Common myeloid progenitor, CD34-positive (primary cell): Measurements from ENCODE around the gene AMIGO3.

Experiments
- CTCF ChIA-PET: fragments of 350-600 bp; sonication (Branson Sonifier 250); formaldehyde crosslinking; loops from one replicate; lab custom pipeline; 2021; ENCODE audit warnings: antibody characterized with exemption; lab: Charles Lee
- POLR2A ChIA-PET: fragments of 350-600 bp; sonication (Branson Sonifier 250); formaldehyde crosslinking; loops from one replicate; lab custom pipeline; 2021; ENCODE audit warnings: antibody characterized with exemption; lab: Charles Lee
- DNase-seq, 3 donors: peaks; one replicate each; pipeline versions ENCODE4 v3.0.0 to v3.0.0-alpha.2; 2013
- H3K27ac ChIP-seq, 2 experiments: 1 replicate in 1 of 2; 2 replicates in 1 of 2; pipeline ENCODE4 v1.7.0; 2013; ENCODE audit warnings: inconsistent platforms in 2 of 2, low read length in 2 of 2, mild to moderate bottlenecking in 2 of 2, low read depth in 1 of 2, moderate library complexity in 1 of 2; ENCODE audit not compliant: severe bottlenecking in 2 of 2, insufficient read depth in 1 of 2, poor library complexity in 1 of 2
- H3K27me3 ChIP-seq, 5 experiments: replicated peaks in 2 of 5; 1 replicate in 3 of 5; 2 replicates in 2 of 5; pipeline versions ENCODE4 v1.6.1 to v1.7.0; 2013; ENCODE audit warnings: low read length in 4 of 5, mild to moderate bottlenecking in 2 of 5, moderate library complexity in 2 of 5, inconsistent platforms in 1 of 5; ENCODE audit not compliant: insufficient read depth in 5 of 5, control insufficient read depth in 4 of 5
- H3K36me3 ChIP-seq, 4 experiments: 1 replicate in 2 of 4; 2 replicates in 2 of 4; pipeline versions ENCODE4 v1.6.1 to v1.7.0; 2013; ENCODE audit warnings: low read length in 3 of 4, control low read depth in 1 of 4, mild to moderate bottlenecking in 1 of 4; ENCODE audit not compliant: control insufficient read depth in 4 of 4, insufficient read depth in 4 of 4
- H3K4me1 ChIP-seq, 4 experiments: 1 replicate in 3 of 4; 2 replicates in 1 of 4; pipeline versions ENCODE4 v1.6.1 to v1.7.1; 2013; ENCODE audit warnings: low read length in 3 of 4, mild to moderate bottlenecking in 3 of 4, control low read depth in 1 of 4, inconsistent platforms in 1 of 4, moderate library complexity in 1 of 4; ENCODE audit not compliant: control insufficient read depth in 4 of 4, insufficient read depth in 4 of 4; ENCODE audit errors: control extremely low read depth in 1 of 4
- H3K4me3 ChIP-seq, 7 experiments: 1 replicate in 4 of 7; 2 replicates in 3 of 7; pipeline versions ENCODE4 v1.5.1 to v1.7.0; 2013; ENCODE audit warnings: mild to moderate bottlenecking in 7 of 7, low read length in 6 of 7, moderate library complexity in 6 of 7, inconsistent platforms in 2 of 7, low read depth in 2 of 7, control low read depth in 1 of 7; ENCODE audit not compliant: insufficient read depth in 4 of 7, control insufficient read depth in 1 of 7; ENCODE audit errors: extremely low read depth in 1 of 7
- H3K9me3 ChIP-seq, 5 experiments: 1 replicate in 4 of 5; 2 replicates in 1 of 5; pipeline versions ENCODE4 v1.6.1 to v1.7.1; 2013; ENCODE audit warnings: low read length in 4 of 5, mild to moderate bottlenecking in 2 of 5, inconsistent platforms in 1 of 5, low read depth in 1 of 5, moderate library complexity in 1 of 5; ENCODE audit not compliant: control insufficient read depth in 4 of 5, insufficient read depth in 2 of 5; ENCODE audit errors: control extremely low read depth in 1 of 5
- WGBS: methylation state at CpG from one replicate; pipeline ENCODE4 v1.1.5; 2013; ENCODE audit not compliant: insufficient coverage; 5-methylcytosine and 5-hydroxymethylcytosine counted together

The AMIGO3 gene

GRCh38 chr3:49716169-49716568 is 3.3 kb downstream of the AMIGO3 start:
- ChIA-PET POLR2A (no interaction called here), CTCF (interaction anchor here (1.0 to 1.8 kb wide), 4 partner anchors 12 to 184 kb away, joined by 3 to 4 read pairs (median 4); no protein-coding TSS in a partner anchor)
- Histone ChIP-seq H3K27ac (no peak overlapping the region), H3K36me3 (peaks cover 5 to 37% (median 31%) of the 10 kb centered on the region in 4 experiments), H3K9me3 (no peaks in the 10 kb centered on the region), H3K4me3 (no peak overlapping the region), H3K4me1 (peaks cover under 1 to 52% (median 41%) of the 10 kb centered on the region in 4 experiments), H3K27me3 (no peaks in the 10 kb centered on the region)
- no peak for DNase-seq
- WGBS: 100% methylated on average over 3 of the region's 7 CpGs

DNA sequence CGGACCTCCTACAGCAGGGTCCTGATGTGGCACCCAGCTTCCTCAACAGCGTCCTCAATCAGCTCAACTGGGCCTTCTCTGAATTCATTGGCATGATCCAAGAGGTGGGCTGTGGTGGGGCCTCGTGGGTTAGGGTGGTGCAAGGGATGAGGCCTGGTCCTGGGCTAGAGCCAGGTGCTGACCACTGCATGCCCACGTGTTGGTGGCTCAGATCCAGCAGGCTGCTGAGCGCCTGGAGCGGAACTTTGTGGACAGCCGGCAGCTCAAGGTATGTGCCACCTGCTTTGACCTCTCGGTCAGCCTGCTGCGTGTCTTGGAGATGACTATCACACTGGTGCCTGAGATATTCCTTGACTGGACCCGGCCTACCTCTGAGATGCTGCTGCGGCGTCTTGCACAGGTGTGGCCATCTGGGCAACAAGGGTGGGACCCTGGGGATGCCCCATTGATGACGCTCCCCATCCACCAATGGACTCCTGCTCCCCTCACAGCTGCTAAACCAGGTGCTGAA is 3.8 kb downstream of the AMIGO3 start:
- CTCF ChIA-PET: interaction anchor here (1.0 to 1.8 kb wide), 4 partner anchors 12 to 185 kb away, joined by 3 to 4 read pairs (median 4); no protein-coding TSS in a partner anchor
- Histone ChIP-seq H3K4me3 (no peak overlapping the region), H3K36me3 (peaks cover 5 to 32% (median 28%) of the 10 kb centered on the region in 4 experiments), H3K27me3 (no peaks in the 10 kb centered on the region), H3K9me3 (no peaks in the 10 kb centered on the region), H3K4me1 (peaks cover 4 to 55% (median 46%) of the 10 kb centered on the region in 4 experiments), H3K27ac (no peak overlapping the region)
- POLR2A ChIA-PET: no interaction called here
- no peak for DNase-seq
- 96% methylated on average over 13 of the region's 13 CpGs for WGBS

DNA sequence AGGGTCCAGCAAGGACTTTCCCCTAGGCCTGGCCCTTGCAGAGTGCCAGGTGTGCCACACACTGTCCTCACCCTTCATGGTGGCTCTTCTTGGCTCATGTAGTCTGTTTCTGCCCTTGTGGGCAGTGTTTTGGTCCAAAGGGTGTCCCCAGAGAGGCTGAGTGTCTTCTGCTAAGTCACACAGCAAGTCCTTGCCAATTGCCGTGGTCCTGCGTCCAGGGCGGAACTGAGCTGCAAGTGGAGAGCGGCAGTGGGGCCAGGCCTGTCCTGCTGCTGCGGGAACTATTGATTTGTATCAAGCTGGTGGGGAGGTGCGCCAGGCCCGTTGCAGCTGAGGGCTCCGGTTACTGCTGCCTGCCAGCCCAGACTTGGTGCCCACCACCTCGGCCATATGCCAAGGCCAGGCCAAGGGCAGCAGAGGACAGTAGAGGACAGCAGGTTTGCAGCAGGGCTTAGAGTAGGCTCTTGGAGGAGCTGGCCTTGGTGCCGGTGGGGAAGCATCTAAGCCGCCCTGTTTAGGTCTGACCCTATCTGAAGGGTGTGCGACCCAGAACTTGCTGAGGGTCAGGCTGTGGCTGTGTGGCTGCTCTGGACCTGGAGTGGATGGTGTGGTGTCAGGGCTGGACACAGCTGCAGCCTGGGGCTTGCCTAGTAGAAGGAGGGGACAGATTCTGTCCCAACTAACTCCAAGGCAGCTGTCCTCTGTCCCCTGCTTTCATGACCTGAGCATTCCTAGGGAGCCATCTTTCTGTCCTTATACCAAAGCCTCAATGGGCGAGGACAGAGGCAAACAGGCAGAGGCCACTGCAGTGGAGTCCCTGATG is 4.5 kb downstream of the AMIGO3 start:
- 94% methylated on average over 12 of the region's 13 CpGs for WGBS
- Histone ChIP-seq H3K27ac (no peak overlapping the region), H3K27me3 (no peaks in the 10 kb centered on the region), H3K36me3 (peaks cover 5 to 29% (median 27%) of the 10 kb centered on the region in 4 experiments), H3K4me3 (no peak overlapping the region), H3K9me3 (no peaks in the 10 kb centered on the region), H3K4me1 (peaks cover 8 to 56% (median 47%) of the 10 kb centered on the region in 4 experiments)
- CTCF ChIA-PET: interaction anchor here (1.0 to 1.4 kb wide), 3 partner anchors 11 to 14 kb away, joined by 3 to 4 read pairs (median 4); no protein-coding TSS in a partner anchor
- no peak for DNase-seq
- POLR2A ChIA-PET: no interaction called here

DNA sequence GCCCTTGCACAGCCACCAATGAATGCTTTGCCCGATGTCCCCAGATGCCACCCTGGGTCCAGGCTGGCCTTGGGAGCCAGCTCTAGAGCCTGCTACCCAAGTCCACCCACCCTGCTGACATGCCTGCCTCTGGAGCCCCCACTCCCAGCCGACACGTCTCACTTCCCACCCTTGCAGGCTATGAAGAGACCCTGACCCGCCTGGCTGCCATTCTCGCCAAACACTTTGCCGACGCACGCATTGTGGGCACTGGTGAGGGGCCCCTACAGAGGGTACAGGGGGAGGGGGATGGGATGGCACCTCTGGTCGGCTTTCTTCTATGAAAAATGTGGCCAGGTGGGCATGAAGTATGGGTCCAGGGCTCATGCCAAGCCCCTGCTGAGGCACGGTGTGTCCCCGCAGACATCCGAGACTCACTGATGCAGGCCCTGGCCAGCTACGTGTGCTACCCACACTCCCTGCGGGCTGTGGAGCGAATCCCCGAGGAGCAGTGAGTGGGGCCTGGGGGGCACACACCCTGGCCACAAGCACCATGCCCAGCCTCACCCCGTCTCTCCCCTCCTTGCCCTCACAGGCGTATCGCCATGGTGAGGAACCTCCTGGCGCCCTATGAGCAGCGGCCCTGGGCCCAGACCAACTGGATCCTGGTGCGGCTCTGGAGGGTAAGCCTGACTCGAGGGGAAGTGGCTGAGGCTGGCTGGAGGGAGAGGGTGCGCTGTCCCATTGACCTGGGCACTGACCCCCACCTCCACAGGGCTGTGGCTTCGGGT is 6.0 kb downstream of the AMIGO3 start:
- H3K9me3 ChIP-seq: no peaks in the 10 kb centered on the region
- peak overlapping the region in 1 of 7 experiments; percentile 4 for H3K4me3 ChIP-seq
- POLR2A ChIA-PET: no interaction called here
- peaks cover 8 to 43% (median 38%) of the 10 kb centered on the region in 4 experiments for H3K4me1 ChIP-seq
- WGBS: 97% methylated on average over 22 of the region's 25 CpGs
- H3K27ac ChIP-seq: peak overlapping the region in 1 of 2 experiments; percentile 26
- H3K27me3 ChIP-seq: no peaks in the 10 kb centered on the region
- H3K36me3 ChIP-seq: peaks cover 5 to 29% (median 26%) of the 10 kb centered on the region in 4 experiments
- DNase-seq: no peak
- CTCF ChIA-PET: interaction anchor here (1.0 to 2.1 kb wide), 5 partner anchors 7 to 126 kb away, joined by 3 to 9 read pairs (median 5); partner anchors contain the start of gene INKA1

DNA sequence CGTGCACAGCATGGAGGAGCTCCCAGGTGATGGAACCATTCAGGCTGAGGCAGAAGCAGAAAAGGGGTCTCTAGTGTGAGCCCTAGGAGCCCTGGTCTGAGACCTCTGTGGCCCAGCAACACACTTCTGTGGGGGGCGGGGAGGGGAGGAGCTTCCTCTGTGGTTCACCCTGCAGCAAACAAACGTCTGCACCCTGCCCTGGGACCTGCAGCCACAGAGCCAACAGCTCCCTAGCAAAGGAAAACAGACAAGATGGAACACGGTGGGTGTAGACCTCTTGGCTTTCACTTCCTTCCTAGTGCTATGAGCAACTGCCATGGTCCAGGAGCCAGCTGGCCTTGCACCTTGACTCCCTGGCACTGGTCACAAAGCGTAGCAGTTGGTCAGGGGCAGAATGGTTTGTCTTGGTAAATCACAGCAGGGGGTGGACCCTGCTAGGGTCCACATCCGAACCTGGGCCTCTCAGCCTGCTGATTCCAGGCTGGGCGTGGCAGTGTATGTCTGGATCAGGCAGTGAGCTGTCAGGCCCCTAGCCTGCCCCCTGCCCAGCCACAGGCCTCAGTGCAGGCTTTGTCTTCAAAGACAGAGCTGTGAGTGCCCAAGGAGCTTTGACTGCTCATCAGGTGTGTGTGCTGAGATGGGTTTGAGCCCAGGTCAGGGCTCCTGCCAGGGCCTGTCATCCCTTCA is 6.7 kb downstream of the AMIGO3 start:
- Histone ChIP-seq H3K4me1 (peaks cover 8 to 36% (median 35%) of the 10 kb centered on the region in 4 experiments), H3K27me3 (no peaks in the 10 kb centered on the region), H3K4me3 (peak overlapping the region in 3 of 7 experiments; percentile 13 to 19 (median 18)), H3K9me3 (no peaks in the 10 kb centered on the region), H3K36me3 (peaks cover 5 to 29% (median 27%) of the 10 kb centered on the region in 4 experiments), H3K27ac (peak overlapping the region in 1 of 2 experiments; percentile 43)
- 52% methylated on average over 5 of the region's 7 CpGs for WGBS
- ChIA-PET CTCF (interaction anchor here (1.0 to 2.1 kb wide), 5 partner anchors 8 to 127 kb away, joined by 3 to 9 read pairs (median 5); partner anchors contain the start of gene INKA1), POLR2A (interaction anchor here (0.6 to 1.6 kb wide), 3 partner anchors 8 to 90 kb away, joined by 3 to 4 read pairs (median 3); partner anchors contain the start of genes INKA1 and MST1)
- DNase-seq: peak in 1 of 3 donors; percentile 10

GRCh38 chr3:49712166-49712565 is 7.3 kb downstream of the AMIGO3 start:
- 99% methylated on average over 11 of the region's 11 CpGs for WGBS
- H3K27ac ChIP-seq: peak overlapping the region in 1 of 2 experiments; percentile 43
- ChIA-PET CTCF (interaction anchor here (1.8 to 2.1 kb wide), 4 partner anchors 9 to 127 kb away, joined by 5 to 9 read pairs (median 5); partner anchors contain the start of gene INKA1), POLR2A (interaction anchor here (0.6 to 1.6 kb wide), 3 partner anchors 9 to 91 kb away, joined by 3 to 4 read pairs (median 3); partner anchors contain the start of genes INKA1 and MST1)
- DNase-seq: no peak
- peaks cover 8 to 31% (median 26%) of the 10 kb centered on the region in 4 experiments for H3K36me3 ChIP-seq
- H3K4me3 ChIP-seq: peak overlapping the region in 3 of 7 experiments; percentile 6 to 28 (median 13)
- no peaks in the 10 kb centered on the region for H3K9me3 ChIP-seq
- no peaks in the 10 kb centered on the region for H3K27me3 ChIP-seq
- peaks cover 8 to 38% (median 36%) of the 10 kb centered on the region in 4 experiments for H3K4me1 ChIP-seq
